SK-N-SH (cell line): ENCODE data around the gene TMEM244. TPM values are rescaled to one million over a fixed set of nuclear protein-coding genes. Genes with fewer than 3 reads are reported as not detected.
A peak's percentile ranks its signal among the peaks of the same experiment; 100 is the strongest.

Source experiments
- CTCF ChIA-PET: fragments of 300-600, 350-600 bp; formaldehyde crosslinking; extraction: SDS; loops from one replicate; lab custom pipeline; 2021; lab: Yijun Ruan, JAX
- POLR2A ChIA-PET: fragments of 350-600 bp; sonication (Branson Sonifier 250); formaldehyde crosslinking; extraction: SDS; loops from one replicate; lab custom pipeline; 2020; ENCODE audit warnings: antibody characterized with exemption, inconsistent platforms; lab: Yijun Ruan, JAX
- DNase-seq: peaks from one replicate; pipeline ENCODE4 v3.0.0; 2012
- H2AFZ ChIP-seq: fragments of 200-600 bp; sonication (generic); 2 replicates; pipeline ENCODE4 v1.8.1; 2016; ENCODE audit warnings: antibody characterized with exemption, mild to moderate bottlenecking, low read depth
- H3F3A ChIP-seq: fragments of 200-600 bp; sonication (generic); replicated peaks from 2 replicates; pipeline ENCODE3; 2016; ENCODE audit warnings: antibody characterized with exemption, mild to moderate bottlenecking; ENCODE audit not compliant: insufficient read depth
- H3K27ac ChIP-seq, 2 experiments: fragments of 200-500 bp in 1 of 2; fragments of 200-600 bp in 1 of 2; sonication (Bioruptor generic) in 1 of 2; sonication (generic), shearing (Covaris generic) in 1 of 2; 2 replicates each; pipeline versions ENCODE4 v1.5.1 to v1.6.1; 2014 to 2016; ENCODE audit warnings: low read depth in 2 of 2, inconsistent platforms in 1 of 2, low read length in 1 of 2, mild to moderate bottlenecking in 1 of 2, mixed read lengths in 1 of 2
- H3K27me3 ChIP-seq: fragments of 200-600 bp; sonication (generic), shearing (Covaris generic); 2 replicates; pipeline ENCODE4 v1.6.1; 2016; ENCODE audit warnings: mixed run types; ENCODE audit not compliant: insufficient read depth
- H3K36me3 ChIP-seq, 2 experiments: fragments of 200-500 bp in 1 of 2; fragments of 200-600 bp in 1 of 2; sonication (Bioruptor generic) in 1 of 2; sonication (generic) in 1 of 2; replicated peaks in 1 of 2; 2 replicates each; pipeline versions ENCODE3 to v1.5.1; 2014 to 2016; ENCODE audit warnings: low read length in 1 of 2, mild to moderate bottlenecking in 1 of 2; ENCODE audit not compliant: insufficient read depth in 2 of 2, control insufficient read depth in 1 of 2
- H3K4me1 ChIP-seq, 2 experiments: fragments of 200-500 bp in 1 of 2; fragments of 200-600 bp in 1 of 2; sonication (Bioruptor generic) in 1 of 2; sonication (generic), shearing (Covaris generic) in 1 of 2; 2 replicates each; pipeline versions ENCODE4 v1.5.1 to v1.6.1; 2014 to 2016; ENCODE audit warnings: low read depth in 1 of 2, low read length in 1 of 2, mixed run types in 1 of 2; ENCODE audit not compliant: insufficient read depth in 2 of 2, control insufficient read depth in 1 of 2
- H3K4me2 ChIP-seq: fragments of 200-600 bp; sonication (generic), shearing (Covaris generic); 2 replicates; pipeline ENCODE4 v1.6.1; 2017; ENCODE audit warnings: mixed run types
- H3K4me3 ChIP-seq, 2 experiments: fragments of 200-500 bp in 1 of 2; fragments of 200-600 bp in 1 of 2; sonication (Bioruptor generic) in 1 of 2; sonication (generic), shearing (Covaris generic) in 1 of 2; 2 replicates each; pipeline versions ENCODE4 v1.5.1 to v1.8.1; 2014 to 2016; ENCODE audit warnings: low read depth in 2 of 2, inconsistent platforms in 1 of 2, low read length in 1 of 2, mild to moderate bottlenecking in 1 of 2, mixed read lengths in 1 of 2, moderate library complexity in 1 of 2
- H3K79me2 ChIP-seq: fragments of 200-600 bp; sonication (generic); 2 replicates; pipeline ENCODE4 v1.8.1; 2017; ENCODE audit warnings: mild to moderate bottlenecking; ENCODE audit not compliant: insufficient read depth
- H3K9ac ChIP-seq: fragments of 200-600 bp; sonication (generic); 2 replicates; pipeline ENCODE4 v1.6.1; 2017; ENCODE audit warnings: mixed run types
- H3K9me2 ChIP-seq: fragments of 200-600 bp; sonication (generic); 2 replicates; pipeline ENCODE4 v1.6.1; 2017; ENCODE audit warnings: mixed run types
- H3K9me3 ChIP-seq: fragments of 200-600 bp; sonication (generic); 2 replicates; pipeline ENCODE4 v1.6.1; 2017; ENCODE audit warnings: mixed run types, mild to moderate bottlenecking, moderate library complexity
- H4K20me1 ChIP-seq: fragments of 200-600 bp; sonication (generic); 2 replicates; pipeline ENCODE4 v1.6.1; 2017; ENCODE audit warnings: mild to moderate bottlenecking, mixed run types; ENCODE audit not compliant: insufficient read depth
- CHD2 ChIP-seq: fragments of 150-350 bp; IDR thresholded peaks from 2 replicates; pipeline ENCODE4 v1.6.1; 2018; ENCODE audit warnings: low read length; ENCODE audit not compliant: partially characterized antibody
- ELF1 ChIP-seq: IDR thresholded peaks from 2 replicates; pipeline ENCODE4 v1.4.0; 2012
- EP300 ChIP-seq, 2 experiments: IDR thresholded peaks; 2 replicates each; pipeline versions ENCODE4 v1.4.0 to v1.6.1; 2012; ENCODE audit warnings: borderline replicate concordance in 1 of 2, low read depth in 1 of 2, low read length in 1 of 2
- FOSL2 ChIP-seq: IDR thresholded peaks from 2 replicates; pipeline ENCODE4 v1.4.0; 2012; ENCODE audit warnings: low read depth, mild to moderate bottlenecking, moderate library complexity, borderline replicate concordance
- FOXJ3 ChIP-seq: sonication (generic); formaldehyde crosslinking; IDR thresholded peaks from 2 replicates; pipeline ENCODE4 v1.5.1; 2020; ENCODE audit warnings: mild to moderate bottlenecking, missing genetic modification reagents
- GATA2 ChIP-seq: sonication (generic); formaldehyde crosslinking; IDR thresholded peaks from 2 replicates; pipeline ENCODE4 v1.5.0; 2020; ENCODE audit warnings: mild to moderate bottlenecking, missing genetic modification reagents
- IRF3 ChIP-seq: fragments of 150-350 bp; IDR thresholded peaks from 2 replicates; pipeline ENCODE4 v1.6.1; 2016; ENCODE audit warnings: mild to moderate bottlenecking, low read depth, low read length
- JUND ChIP-seq: IDR thresholded peaks from 2 replicates; pipeline ENCODE4 v1.4.0; 2012
- MAX ChIP-seq: IDR thresholded peaks from 2 replicates; pipeline ENCODE4 v1.4.0; 2012; ENCODE audit warnings: low read depth
- MXI1 ChIP-seq: IDR thresholded peaks from 2 replicates; pipeline ENCODE4 v1.6.1; 2012; ENCODE audit warnings: mild to moderate bottlenecking, low read depth, low read length, improper control_type of control experiment
- NRF1 ChIP-seq: IDR thresholded peaks from 2 replicates; pipeline ENCODE4 v1.6.1; 2012; ENCODE audit warnings: low read depth, mild to moderate bottlenecking, low read length
- POLR2AphosphoS5 ChIP-seq: IDR thresholded peaks from 2 replicates; pipeline ENCODE4 v1.6.1; 2012; ENCODE audit warnings: low read depth, low read length
- RAD21 ChIP-seq: IDR thresholded peaks from 2 replicates; pipeline ENCODE4 v1.6.1; 2012; ENCODE audit warnings: mild to moderate bottlenecking, low read length
- REST ChIP-seq: IDR thresholded peaks from 2 replicates; pipeline ENCODE4 v1.6.1; 2012; ENCODE audit warnings: mild to moderate bottlenecking, low read depth, low read length, moderate library complexity
- RFX5 ChIP-seq: IDR thresholded peaks from 2 replicates; pipeline ENCODE4 v1.6.1; 2012; ENCODE audit warnings: mild to moderate bottlenecking, improper control_type of control experiment, low read length
- SMC3 ChIP-seq: IDR thresholded peaks from 2 replicates; pipeline ENCODE4 v1.6.1; 2012; ENCODE audit warnings: low read depth, low read length, improper control_type of control experiment
- TAF1 ChIP-seq: IDR thresholded peaks from 2 replicates; pipeline ENCODE4 v1.6.1; 2012; ENCODE audit warnings: low read depth, mild to moderate bottlenecking, low read length, moderate library complexity, borderline replicate concordance
- TCF12 ChIP-seq: IDR thresholded peaks from 2 replicates; pipeline ENCODE4 v1.4.0; 2012
- TEAD4 ChIP-seq: IDR thresholded peaks from 2 replicates; pipeline ENCODE4 v1.4.0; 2012; ENCODE audit warnings: mild to moderate bottlenecking, borderline replicate concordance; ENCODE audit not compliant: insufficient read depth
- YY1 ChIP-seq: IDR thresholded peaks from 2 replicates; pipeline ENCODE4 v1.4.0; 2012; ENCODE audit warnings: low read depth, mild to moderate bottlenecking
- WGBS: methylation state at CpG from one replicate; pipeline ENCODE4 v1.1.6; 2017; ENCODE audit warnings: low lambda C conversion rate; 5-methylcytosine and 5-hydroxymethylcytosine counted together
- polyA plus RNA-seq, 3 experiments: library from polyadenylated mRNA; depleted of rRNA; stranded (reverse); fragments of >200 nt; gene quantifications; 2 replicates each; pipeline ENCODE4 v1.2.3, GENCODE V29; 2012

The TMEM244 gene
- polyA plus RNA-seq, 1 of the 3 experiments (the other 2 are of a cell fraction) = 4.1 TPM

GRCh38 chr6:129792049-129792448, 69.1 kb downstream of the TMEM244 start:
- WGBS = 40% methylated on average over 4 of the region's 4 CpGs
- no peaks in the 10 kb centered on the region for H3K79me2 ChIP-seq
- ChIA-PET POLR2A (no interaction called here), CTCF (interaction anchor here (2.6 kb wide), 1 partner anchor 17 kb away, joined by 10 read pairs; no protein-coding TSS in a partner anchor)
- no peak overlapping the region for H3K4me3 ChIP-seq
- H3K4me2 ChIP-seq = no peak overlapping the region
- DNase-seq = no peak
- H3K27me3 ChIP-seq = no peaks in the 10 kb centered on the region
- H3K27ac ChIP-seq = no peak overlapping the region
- H4K20me1 ChIP-seq = no peaks in the 10 kb centered on the region
- H3K36me3 ChIP-seq = no peaks in the 10 kb centered on the region
- TF ChIP-seq REST (peak; percentile 87), RFX5 (no peak), YY1 (no peak), TEAD4 (no peak)
- H3K9ac ChIP-seq = no peak overlapping the region
- H3K9me2 ChIP-seq = no peaks in the 10 kb centered on the region
- no peaks in the 10 kb centered on the region for H3K9me3 ChIP-seq
- no peaks in the 10 kb centered on the region for H3F3A ChIP-seq
- no peak overlapping the region for H2AFZ ChIP-seq
- no peaks in the 10 kb centered on the region; a peak in 1 of 4 replicates for H3K4me1 ChIP-seq

GRCh38 chr6:129790785-129791184, 70.3 kb downstream of the TMEM244 start:
- Histone ChIP-seq H3F3A (no peaks in the 10 kb centered on the region), H3K4me1 (peaks cover 0 to 1% of the 10 kb centered on the region in 2 experiments; a peak in 1 of 4 replicates), H3K4me3 (no peak overlapping the region), H3K79me2 (no peaks in the 10 kb centered on the region), H3K27me3 (no peaks in the 10 kb centered on the region), H3K36me3 (no peaks in the 10 kb centered on the region), H3K27ac (no peak overlapping the region), H4K20me1 (no peaks in the 10 kb centered on the region), H3K9me3 (no peaks in the 10 kb centered on the region), H3K4me2 (no peak overlapping the region), H2AFZ (no peak overlapping the region), H3K9me2 (no peaks in the 10 kb centered on the region), H3K9ac (no peak overlapping the region)
- ChIA-PET POLR2A (no interaction called here), CTCF (interaction anchor here (0.7 to 2.6 kb wide), 2 partner anchors 16 to 1794 kb away, joined by 3 to 10 read pairs; no protein-coding TSS in a partner anchor)
- no peak for DNase-seq
- TF ChIP-seq MXI1 = no peak
- no peak for TF ChIP-seq FOXJ3 (CRISPR knock-in tag)
- no peak for TF ChIP-seq RFX5
- TF ChIP-seq MAX = no peak
- 95% methylated on average over 1 of the region's 1 CpG for WGBS

GRCh38 chr6:129789974-129790373, 71.1 kb downstream of the TMEM244 start:
- no peak for DNase-seq
- Histone ChIP-seq H3K79me2 (no peaks in the 10 kb centered on the region), H3K27ac (no peak overlapping the region), H3K9ac (no peak overlapping the region), H3K4me3 (no peak overlapping the region), H2AFZ (no peak overlapping the region), H3K4me1 (peaks cover 0 to 10% of the 10 kb centered on the region in 2 experiments; a peak in 1 of 4 replicates), H3K4me2 (no peak overlapping the region), H4K20me1 (no peaks in the 10 kb centered on the region), H3K9me2 (no peaks in the 10 kb centered on the region), H3K27me3 (no peaks in the 10 kb centered on the region), H3K36me3 (no peaks in the 10 kb centered on the region), H3K9me3 (no peaks in the 10 kb centered on the region), H3F3A (no peaks in the 10 kb centered on the region)
- ChIA-PET POLR2A (no interaction called here), CTCF (interaction anchor here (2.6 kb wide), 1 partner anchor 15 kb away, joined by 10 read pairs; no protein-coding TSS in a partner anchor)
- TF ChIP-seq TAF1 (no peak), RAD21 (no peak), NRF1 (no peak), CHD2 (no peak), IRF3 (no peak), POLR2AphosphoS5 (no peak), ELF1 (no peak), RFX5 (no peak), EP300 (IDR thresholded peaks at IDR 0.05; ENCODE audit: borderline replicate concordance in 1 of 2, low read depth in 1 of 2, low read length in 1 of 2) (no peak), GATA2 (CRISPR knock-in tag) (no peak), FOXJ3 (CRISPR knock-in tag) (no peak), TCF12 (no peak), FOSL2 (no peak), SMC3 (no peak), YY1 (no peak), JUND (no peak)
